ENCODE results near the gene CDK5RAP2. TPM values are rescaled to one million over a fixed set of nuclear protein-coding genes. Genes with fewer than 3 reads are reported as not detected.
"Not testable (repeated sequence)": the region's sequence is repeated elsewhere in the genome, so short reads cannot be mapped to it uniquely, and the experiment has no call there.

CDK5RAP2 gene
- total RNA-seq, 1 donor from 2014 or later = 33.6 TPM

- no peaks in the 10 kb centered on the region for H3K4me1 ChIP-seq
- intact Hi-C loops (cut with DNase I) = no loop called here
- TF ChIP-seq CTCF (IDR thresholded peaks at IDR 0.05) = no peak
- H3K27ac ChIP-seq = no peak overlapping the region
- H3K36me3 ChIP-seq = peaks cover 28 to 59% of the 10 kb centered on the region in 2 donors
- DNase-seq (ENCODE audit: low spot score in 2 of 2) = no peak
- H3K27me3 ChIP-seq = no peaks in the 10 kb centered on the region
- H3K9me3 ChIP-seq = no peaks in the 10 kb centered on the region
- no peak overlapping the region for H3K4me3 ChIP-seq
These were observed 58.9 kb downstream of the CDK5RAP2 start for GRCh38 chr9:120521101-120521500.

GRCh38 chr9:120515996-120516395 is 64.0 kb downstream of the CDK5RAP2 start:
- intact Hi-C loops (cut with DNase I); H3K4me3 ChIP-seq; H3K9me3 ChIP-seq; DNase-seq (ENCODE audit: low spot score in 2 of 2); H3K27me3 ChIP-seq; H3K27ac ChIP-seq; H3K4me1 ChIP-seq: not testable (repeated sequence)
- peaks cover 11 to 56% of the 10 kb centered on the region in 2 donors for H3K36me3 ChIP-seq

GRCh38 chr9:120515481-120515880 is 64.5 kb downstream of the CDK5RAP2 start:
- H3K9me3 ChIP-seq; H3K27me3 ChIP-seq; DNase-seq (ENCODE audit: low spot score in 2 of 2); H3K4me3 ChIP-seq; intact Hi-C loops (cut with DNase I); H3K4me1 ChIP-seq; H3K27ac ChIP-seq: not testable (repeated sequence)
- peaks cover 11 to 62% of the 10 kb centered on the region in 2 donors for H3K36me3 ChIP-seq

GRCh38 chr9:120514405-120514804 is 65.6 kb downstream of the CDK5RAP2 start:
- Histone ChIP-seq H3K4me1 (no peaks in the 10 kb centered on the region), H3K27ac (no peak overlapping the region), H3K9me3 (no peaks in the 10 kb centered on the region), H3K36me3 (peaks cover 11 to 64% of the 10 kb centered on the region in 2 donors), H3K4me3 (no peak overlapping the region), H3K27me3 (no peaks in the 10 kb centered on the region)
- DNase-seq (ENCODE audit: low spot score in 2 of 2) = no peak
- no peak for TF ChIP-seq CTCF (IDR thresholded peaks at IDR 0.05)
- intact Hi-C loops (cut with DNase I) = no loop called here

- no peak for DNase-seq (ENCODE audit: low spot score in 2 of 2)
- Histone ChIP-seq H3K36me3 (peaks cover 11 to 69% of the 10 kb centered on the region in 2 donors), H3K4me1 (no peaks in the 10 kb centered on the region), H3K27me3 (no peaks in the 10 kb centered on the region), H3K27ac (no peak overlapping the region), H3K9me3 (no peaks in the 10 kb centered on the region), H3K4me3 (no peak overlapping the region)
- TF ChIP-seq CTCF (IDR thresholded peaks at IDR 0.05) = no peak
- intact Hi-C loops (cut with DNase I) = no loop called here
These were observed 66.1 kb downstream of the CDK5RAP2 start for GRCh38 chr9:120513825-120514396.

GRCh38 chr9:120510816-120511215 is 69.2 kb downstream of the CDK5RAP2 start:
- no peak for DNase-seq (ENCODE audit: low spot score in 2 of 2)
- peaks cover 0 to 11% of the 10 kb centered on the region in 2 donors for H3K9me3 ChIP-seq
- H3K27ac ChIP-seq = no peak overlapping the region
- no peaks in the 10 kb centered on the region for H3K27me3 ChIP-seq
- no peak overlapping the region for H3K4me3 ChIP-seq
- intact Hi-C loops (cut with DNase I) = no loop called here
- H3K36me3 ChIP-seq = peaks cover 6 to 65% of the 10 kb centered on the region in 2 donors
- TF ChIP-seq CTCF (IDR thresholded peaks at IDR 0.05) = no peak
- H3K4me1 ChIP-seq = no peaks in the 10 kb centered on the region

Measured in ascending aorta (tissue), 2 donors.